Activated CD8-positive, alpha-beta memory T cell treated with anti-CD3 and anti-CD28 coated beads, Interleukin-2, amount 50 U/mL, for 1 hour (primary cell): ENCODE measurements around the gene OR52A1.

Source experiments
- DNase-seq: peaks from one replicate; pipeline ENCODE4 v3.0.0-alpha.2; 2020; ENCODE audit errors: extremely low read depth

Gene OR52A1

GRCh38 chr11:5136261-5136660 lies 18.3 kb downstream of the OR52A1 start:
- DNase-seq: no peak

DNA sequence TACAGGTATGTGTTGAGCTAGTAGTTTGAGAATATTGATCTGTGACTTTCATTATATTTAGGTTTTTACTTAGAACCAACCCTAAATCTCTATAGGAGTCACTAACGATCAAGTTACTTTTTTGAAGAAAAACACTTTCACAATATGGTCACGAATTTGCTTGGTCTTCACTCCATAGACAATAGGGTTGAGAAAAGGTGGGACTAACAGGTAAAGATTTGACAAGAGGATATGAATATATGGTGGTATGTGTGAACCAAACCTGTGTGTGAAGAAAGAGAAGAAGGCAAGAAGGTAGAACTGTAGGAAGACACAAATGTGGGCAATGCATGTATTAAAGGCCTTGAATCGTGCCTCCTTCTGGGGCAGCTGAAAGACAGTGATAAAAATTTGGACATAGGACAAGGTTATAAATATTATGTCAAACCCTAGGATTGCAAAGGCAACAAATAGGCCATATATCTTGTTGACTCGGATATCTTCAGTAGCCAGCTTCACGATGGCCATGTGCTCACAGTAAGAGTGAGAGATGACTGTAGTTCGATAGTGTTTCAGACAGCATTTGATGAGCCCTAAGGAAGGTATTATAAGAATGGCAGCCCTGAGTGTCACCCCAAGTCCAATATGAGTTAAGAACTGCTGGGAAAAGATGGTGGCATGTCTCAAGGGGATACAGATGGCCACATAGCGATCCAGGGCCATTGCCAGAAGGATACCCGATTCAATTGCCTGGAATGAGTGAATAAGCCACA lies 22.8 kb downstream of the OR52A1 start:
- DNase-seq: no peak

DNA sequence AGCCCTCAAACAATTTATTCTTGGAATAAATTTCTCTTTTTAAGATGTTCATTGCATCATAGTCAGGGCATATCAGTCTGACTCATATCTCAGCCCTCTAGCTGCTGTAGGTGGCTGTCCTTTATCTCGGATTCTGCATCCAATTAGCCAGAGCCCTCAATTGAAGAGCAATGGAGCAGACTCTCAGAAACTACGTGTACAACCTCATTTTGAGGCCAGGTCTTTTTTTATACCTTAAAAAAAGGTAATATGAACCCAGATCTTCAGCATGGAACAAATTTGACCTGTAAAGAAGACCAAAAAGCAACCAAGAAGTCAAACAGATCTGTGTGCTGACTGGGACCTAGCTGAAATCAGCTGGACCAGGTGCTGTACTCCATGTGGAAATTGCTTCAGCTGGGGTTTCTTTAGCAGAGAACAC lies 25.1 kb downstream of the OR52A1 start:
- no peak for DNase-seq

- DNase-seq: no peak
Measured at GRCh38 chr11:5124891-5125620, 29.5 kb downstream of the OR52A1 start.

GRCh38 chr11:5123802-5124521 lies 30.6 kb downstream of the OR52A1 start:
- DNase-seq: no peak

GRCh38 chr11:5118893-5119292 lies 35.7 kb downstream of the OR52A1 start:
- no peak for DNase-seq

- DNase-seq: no peak
Measured at GRCh38 chr11:5117588-5117987, 37.0 kb downstream of the OR52A1 start.

GRCh38 chr11:5115339-5115738 lies 39.2 kb downstream of the OR52A1 start:
- no peak for DNase-seq

- no peak for DNase-seq
Measured at GRCh38 chr11:5107285-5107684, 47.3 kb downstream of the OR52A1 start.

- DNase-seq: no peak
Measured at GRCh38 chr11:5103066-5103465, 51.5 kb downstream of the OR52A1 start.

- DNase-seq: no peak
Measured at GRCh38 chr11:5102246-5102645, 52.3 kb downstream of the OR52A1 start.

GRCh38 chr11:5096011-5096410 lies 58.5 kb downstream of the OR52A1 start:
- no peak for DNase-seq
